Endodermal cell (in vitro differentiated cells): Measurements from ENCODE around the gene C2CD4C. TPM values are rescaled to one million over a fixed set of nuclear protein-coding genes. Genes with fewer than 3 reads are reported as not detected.
"Not testable (repeated sequence)": the region's sequence is repeated elsewhere in the genome, so short reads cannot be mapped to it uniquely, and the experiment has no call there.

Source experiments
- DNase-seq: peaks from one replicate; pipeline ENCODE4 v3.0.0-alpha.2; 2017
- H3K27ac ChIP-seq: 2 replicates; pipeline ENCODE4 v1.5.1; 2013; ENCODE audit warnings: mild to moderate bottlenecking, low read depth, low read length, moderate library complexity
- H3K27me3 ChIP-seq: 2 replicates; pipeline ENCODE4 v1.6.1; 2013; ENCODE audit warnings: mild to moderate bottlenecking, low read length, moderate library complexity; ENCODE audit not compliant: insufficient read depth, control insufficient read depth, poor library complexity, severe bottlenecking
- H3K36me3 ChIP-seq: 2 replicates; pipeline ENCODE4 v1.7.0; 2013; ENCODE audit warnings: mild to moderate bottlenecking, low read length, moderate library complexity; ENCODE audit not compliant: control insufficient read depth, insufficient read depth
- H3K4me1 ChIP-seq: one replicate; pipeline ENCODE4 v1.7.0; 2013; ENCODE audit warnings: low read length; ENCODE audit not compliant: control insufficient read depth, insufficient read depth
- H3K4me3 ChIP-seq: 2 replicates; pipeline ENCODE4 v1.5.1; 2013; ENCODE audit warnings: mild to moderate bottlenecking, low read length, moderate library complexity
- H3K9ac ChIP-seq: 2 replicates; pipeline ENCODE4 v1.6.1; 2013; ENCODE audit warnings: mild to moderate bottlenecking, low read length, moderate library complexity; ENCODE audit not compliant: poor library complexity, severe bottlenecking; ENCODE audit errors: extremely low read depth
- H3K9me3 ChIP-seq: 2 replicates; pipeline ENCODE4 v1.6.1; 2013; ENCODE audit warnings: mild to moderate bottlenecking, low read length, moderate library complexity; ENCODE audit not compliant: control insufficient read depth
- H3K27ac Mint-ChIP-seq: 2 replicates; pipeline ENCODE4 v1.8.0; 2020; ENCODE audit warnings: mixed read lengths
- H3K27me3 Mint-ChIP-seq: 2 replicates; pipeline ENCODE4 v1.8.0; 2021; ENCODE audit warnings: mild to moderate bottlenecking, mixed read lengths; ENCODE audit not compliant: insufficient read depth
- H3K36me3 Mint-ChIP-seq: 2 replicates; pipeline ENCODE4 v1.8.0; 2020; ENCODE audit warnings: low read depth, mixed read lengths
- H3K4me1 Mint-ChIP-seq: 2 replicates; pipeline ENCODE4 v1.8.0; 2020; ENCODE audit warnings: mixed read lengths
- H3K4me3 Mint-ChIP-seq: 2 replicates; pipeline ENCODE4 v1.8.0; 2020; ENCODE audit warnings: mild to moderate bottlenecking, moderate library complexity, mixed read lengths
- H3K9me3 Mint-ChIP-seq: 2 replicates; pipeline ENCODE4 v1.8.0; 2020; ENCODE audit warnings: mild to moderate bottlenecking, mixed read lengths
- CTCF ChIP-seq: fragments of 200-600 bp; sonication (generic); conservative IDR thresholded peaks from 2 replicates; pipeline ENCODE4 v1.5.0; 2021; ENCODE audit warnings: antibody characterized with exemption, mild to moderate bottlenecking
- WGBS, 2 experiments: methylation state at CpG; one replicate each; pipeline versions ENCODE4 v1.1.5 to v1.1.7; 2013; ENCODE audit warnings: missing lambda C conversion rate in 2 of 2, mixed read lengths in 1 of 2; ENCODE audit not compliant: insufficient coverage in 1 of 2, insufficient read length in 1 of 2; 5-methylcytosine and 5-hydroxymethylcytosine counted together
- total RNA-seq, 2 donors: library from RNA; stranded (reverse); fragmentation: NEBNext Ultra II Directional in 1 of 2; extraction: Animal tissue kit (Norgen Biotek cat#: 25700) in 1 of 2; gene quantifications; 2 replicates in 1 of 2; 3 replicates in 1 of 2; pipeline ENCODE4 v1.2.1, GENCODE V29; 2021

The C2CD4C gene
- total RNA-seq, 2 donors from 2014 or later, result 5.6 to 25.0 TPM

GRCh38 chr19:397941-398706 is 10.8 kb downstream of the C2CD4C start:
- no peak for DNase-seq
- H3K4me3 ChIP-seq, result no peak overlapping the region
- H3K4me3 Mint-ChIP-seq, result no peak overlapping the region
- no peaks in the 10 kb centered on the region for H3K36me3 Mint-ChIP-seq
- peaks cover 12% of the 10 kb centered on the region for H3K9me3 Mint-ChIP-seq
- H3K4me1 ChIP-seq, result no peaks in the 10 kb centered on the region
- H3K27ac ChIP-seq, result no peak overlapping the region
- H3K27me3 ChIP-seq, result no peaks in the 10 kb centered on the region
- H3K36me3 ChIP-seq, result no peaks in the 10 kb centered on the region
- H3K27ac Mint-ChIP-seq, result no peak overlapping the region
- 94 to 98% methylated on average over 27 to 31 of the region's 31 CpGs for WGBS, 2 experiments
- no peak overlapping the region for H3K9ac ChIP-seq
- H3K9me3 ChIP-seq, result peaks cover 17% of the 10 kb centered on the region
- no peak for TF ChIP-seq CTCF
- H3K27me3 Mint-ChIP-seq, result peaks cover 10% of the 10 kb centered on the region
- no peaks in the 10 kb centered on the region for H3K4me1 Mint-ChIP-seq

GRCh38 chr19:397321-397720 is 11.6 kb downstream of the C2CD4C start:
- H3K4me3 ChIP-seq, result no peak overlapping the region
- peaks cover 16% of the 10 kb centered on the region for H3K27me3 Mint-ChIP-seq
- WGBS, 2 experiments, result 78 to 87% methylated on average over 16 to 18 of the region's 18 CpGs
- peaks cover 17% of the 10 kb centered on the region for H3K9me3 ChIP-seq
- no peak overlapping the region for H3K4me3 Mint-ChIP-seq
- H3K27ac ChIP-seq, result no peak overlapping the region
- H3K36me3 Mint-ChIP-seq, result no peaks in the 10 kb centered on the region
- no peak overlapping the region for H3K27ac Mint-ChIP-seq
- H3K9ac ChIP-seq, result no peak overlapping the region
- no peaks in the 10 kb centered on the region for H3K36me3 ChIP-seq
- TF ChIP-seq CTCF, result no peak
- no peaks in the 10 kb centered on the region for H3K27me3 ChIP-seq
- no peaks in the 10 kb centered on the region for H3K4me1 Mint-ChIP-seq
- H3K4me1 ChIP-seq, result no peaks in the 10 kb centered on the region
- DNase-seq, result no peak
- H3K9me3 Mint-ChIP-seq, result peaks cover 15% of the 10 kb centered on the region

GRCh38 chr19:395467-395866 is 13.5 kb downstream of the C2CD4C start:
- Mint-ChIP-seq H3K27ac (no peak overlapping the region), H3K27me3 (peaks cover 25% of the 10 kb centered on the region), H3K4me3 (no peak overlapping the region), H3K36me3 (no peaks in the 10 kb centered on the region), H3K9me3 (peaks cover 15% of the 10 kb centered on the region), H3K4me1 (no peaks in the 10 kb centered on the region)
- H3K4me3 ChIP-seq, result no peak overlapping the region
- H3K27ac ChIP-seq, result no peak overlapping the region
- H3K9ac ChIP-seq, result no peak overlapping the region
- 82 to 92% methylated on average over 5 of the region's 5 CpGs for WGBS, 2 experiments
- no peak for TF ChIP-seq CTCF
- H3K27me3 ChIP-seq, result no peaks in the 10 kb centered on the region
- no peak for DNase-seq
- H3K9me3 ChIP-seq, result peaks cover 17% of the 10 kb centered on the region
- H3K36me3 ChIP-seq, result no peaks in the 10 kb centered on the region
- H3K4me1 ChIP-seq, result no peaks in the 10 kb centered on the region

GRCh38 chr19:394857-395256 is 14.1 kb downstream of the C2CD4C start:
- not testable (repeated sequence) for H3K4me3 ChIP-seq, DNase-seq, H3K27ac Mint-ChIP-seq, H3K4me1 Mint-ChIP-seq, H3K36me3 Mint-ChIP-seq, H3K27ac ChIP-seq, H3K4me1 ChIP-seq, H3K27me3 ChIP-seq, H3K4me3 Mint-ChIP-seq, H3K9ac ChIP-seq, H3K36me3 ChIP-seq
- peaks cover 17% of the 10 kb centered on the region for H3K9me3 ChIP-seq
- H3K27me3 Mint-ChIP-seq, result peaks cover 25% of the 10 kb centered on the region
- WGBS, 2 experiments, result 83 to 88% methylated on average over 1 of the region's 1 CpG
- peaks cover 15% of the 10 kb centered on the region for H3K9me3 Mint-ChIP-seq

GRCh38 chr19:393560-393959 is 15.4 kb downstream of the C2CD4C start:
- H3K27me3 ChIP-seq, H3K27ac Mint-ChIP-seq, H3K4me3 Mint-ChIP-seq, H3K4me1 Mint-ChIP-seq, H3K36me3 ChIP-seq, H3K27ac ChIP-seq, DNase-seq, H3K36me3 Mint-ChIP-seq, H3K4me3 ChIP-seq, H3K9ac ChIP-seq, H3K4me1 ChIP-seq: not testable (repeated sequence)
- peaks cover 17% of the 10 kb centered on the region for H3K9me3 ChIP-seq
- H3K9me3 Mint-ChIP-seq, result peaks cover 15% of the 10 kb centered on the region
- peaks cover 25% of the 10 kb centered on the region for H3K27me3 Mint-ChIP-seq
